Activated naive CD4-positive, alpha-beta T cell treated with anti-CD3 and anti-CD28 coated beads, Interleukin-2, amount 10 ng/mL, durations not matched to agents 7 days and 5 days (primary cell): ENCODE data around the gene KRTAP12-3.
"Not testable (repeated sequence)": the region's sequence is repeated elsewhere in the genome, so short reads cannot be mapped to it uniquely, and the experiment has no call there.

ENCODE experiments used
- CTCF ChIA-PET: fragments of 350-600 bp; sonication (Branson Sonifier 250); formaldehyde crosslinking; loops from one replicate; lab custom pipeline; 2021; ENCODE audit warnings: antibody characterized with exemption; lab: Charles Lee
- DNase-seq: peaks from one replicate; pipeline ENCODE4 v3.0.0-alpha.2; 2020
- H3K27ac Mint-ChIP-seq: one replicate; pipeline ENCODE4 v1.8.0; 2021; ENCODE audit warnings: mild to moderate bottlenecking, moderate library complexity, mixed read lengths
- H3K27me3 Mint-ChIP-seq: one replicate; pipeline ENCODE4 v1.8.0; 2021; ENCODE audit warnings: mild to moderate bottlenecking, mixed read lengths
- H3K36me3 Mint-ChIP-seq: one replicate; pipeline ENCODE4 v1.8.0; 2021; ENCODE audit warnings: mixed read lengths
- H3K4me1 Mint-ChIP-seq: one replicate; pipeline ENCODE4 v1.8.0; 2021; ENCODE audit warnings: mixed read lengths
- H3K4me3 Mint-ChIP-seq: one replicate; pipeline ENCODE4 v1.8.0; 2021; ENCODE audit warnings: mild to moderate bottlenecking, moderate library complexity, mixed read lengths
- H3K9me3 Mint-ChIP-seq: one replicate; pipeline ENCODE4 v1.8.0; 2021; ENCODE audit warnings: mixed read lengths

Gene KRTAP12-3, protein sequence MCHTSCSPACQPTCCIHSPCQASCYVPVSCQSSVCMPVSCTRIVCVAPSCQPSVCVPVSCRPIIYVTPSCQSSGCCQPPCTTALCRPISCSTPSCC

DNA sequence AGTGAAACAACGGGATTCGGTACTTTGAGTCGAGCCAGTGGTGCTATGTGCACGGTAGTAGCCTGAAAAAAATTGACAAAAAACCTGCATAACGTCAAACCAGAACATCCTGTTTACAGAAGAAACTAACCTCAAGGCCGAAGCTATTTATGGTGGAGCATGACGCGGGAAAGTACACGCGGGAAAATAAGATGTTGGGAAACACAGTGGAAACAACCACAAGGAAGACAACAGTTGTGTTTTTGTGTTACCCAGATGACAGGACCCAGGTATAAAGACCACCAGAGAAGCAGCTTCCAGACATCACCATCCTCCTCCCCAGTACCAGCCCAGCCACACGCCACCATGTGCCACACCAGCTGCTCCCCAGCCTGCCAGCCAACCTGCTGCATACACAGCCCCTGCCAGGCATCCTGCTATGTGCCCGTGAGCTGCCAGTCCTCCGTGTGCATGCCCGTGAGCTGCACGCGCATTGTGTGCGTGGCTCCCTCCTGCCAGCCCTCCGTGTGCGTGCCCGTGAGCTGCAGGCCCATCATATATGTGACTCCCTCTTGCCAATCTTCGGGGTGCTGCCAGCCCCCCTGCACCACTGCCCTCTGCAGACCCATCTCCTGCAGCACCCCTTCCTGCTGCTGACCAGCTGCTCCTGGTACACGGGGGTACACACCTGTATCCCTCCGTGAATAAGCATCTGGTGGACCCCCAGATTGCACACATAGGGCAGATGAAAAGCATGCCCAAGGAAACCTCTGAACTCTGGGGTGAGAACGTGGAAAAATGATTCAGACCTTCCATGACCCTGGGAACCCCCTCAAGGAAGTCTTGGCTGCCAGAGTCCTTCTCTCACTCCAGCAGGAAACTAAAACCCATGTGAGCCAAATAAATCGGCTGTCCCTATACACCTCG is at the start of gene KRTAP12-3:
KRTAP12-3 (plus strand) TSS at position 298 of the 906 bp plus-strand sequence; CDS start at position 346, 48 bp downstream.
- Mint-ChIP-seq H3K4me3 (peak within 1 kb of the TSS; percentile 36), H3K36me3 (peaks cover 70% of the 10 kb centered on the region), H3K27ac (peak within 1 kb of the TSS; percentile 97), H3K4me1 (peaks cover 65% of the 10 kb centered on the region), H3K9me3 (peaks cover 70% of the 10 kb centered on the region), H3K27me3 (peaks cover 6% of the 10 kb centered on the region)
- peak; percentile 68 for DNase-seq
- CTCF ChIA-PET = interaction anchor here (0.6 to 1.6 kb wide), 2 partner anchors 11 to 39 kb away, joined by 3 to 4 read pairs; partner anchors contain the start of gene KRTAP10-11

DNA sequence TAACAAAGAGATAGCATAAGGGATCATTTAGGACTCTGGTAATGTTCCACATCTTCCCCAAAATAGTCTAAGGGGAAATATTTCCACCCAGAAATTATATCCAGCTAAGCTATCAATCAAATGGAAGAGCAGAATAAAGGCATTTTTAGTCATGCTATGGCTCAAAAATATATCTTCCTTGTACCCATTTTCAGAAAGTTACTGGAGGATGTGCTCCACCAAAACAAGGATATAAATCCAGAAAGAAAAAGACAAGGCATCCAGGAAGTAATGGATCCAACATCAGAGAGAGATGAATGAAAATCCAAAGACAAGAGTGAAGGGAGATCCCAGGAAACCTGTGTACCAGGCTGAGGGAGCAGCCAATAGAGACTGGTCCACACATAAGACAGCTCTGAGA is 48.5 kb upstream of the KRTAP12-3 start:
- CTCF ChIA-PET = no interaction called here

DNA sequence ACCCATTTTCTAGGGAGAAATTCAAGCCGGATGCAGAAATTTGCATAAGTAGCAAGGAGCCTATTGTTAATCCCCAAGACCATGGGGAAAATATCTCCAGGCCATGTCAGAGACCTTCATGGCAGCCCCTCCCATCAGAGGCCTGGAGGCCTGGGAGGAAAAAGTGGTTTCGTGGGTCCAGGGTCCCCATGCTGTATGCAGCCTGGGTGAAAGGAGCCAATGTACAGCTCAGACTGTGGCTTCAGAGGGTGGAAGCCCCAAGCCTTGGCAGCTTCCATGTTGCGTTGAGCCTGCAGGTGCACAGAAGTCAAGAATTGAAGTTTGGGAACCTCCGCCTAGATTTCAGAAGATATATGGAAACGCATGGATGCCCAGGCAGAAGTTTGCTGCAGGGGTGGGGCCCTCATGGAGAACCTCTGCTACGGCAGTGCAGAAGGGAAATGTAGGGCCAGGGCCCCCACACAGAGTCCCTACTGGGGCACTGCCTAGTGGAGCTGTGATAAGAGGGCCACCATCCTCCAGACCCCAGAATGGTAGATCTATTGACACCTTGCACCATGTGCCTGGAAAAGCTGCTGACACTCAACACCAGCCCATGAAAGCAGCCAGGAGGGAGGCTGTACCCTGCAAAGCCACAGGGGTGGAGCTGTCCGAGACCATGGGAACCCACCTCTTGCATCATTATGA is 47.4 kb upstream of the KRTAP12-3 start:
- DNase-seq, H3K4me1 Mint-ChIP-seq, H3K27ac Mint-ChIP-seq, H3K4me3 Mint-ChIP-seq, H3K36me3 Mint-ChIP-seq: not testable (repeated sequence)
- CTCF ChIA-PET = interaction anchor here (0.6 kb wide), 1 partner anchor 92 kb away, joined by 3 read pairs; no protein-coding TSS in a partner anchor
- peaks cover 44% of the 10 kb centered on the region for H3K9me3 Mint-ChIP-seq
- peaks cover 21% of the 10 kb centered on the region for H3K27me3 Mint-ChIP-seq

More for the DNA sequence above, 48.5 kb upstream of the KRTAP12-3 start:
- no peak overlapping the region for H3K4me3 Mint-ChIP-seq
- no peak overlapping the region for H3K27ac Mint-ChIP-seq
- H3K4me1 Mint-ChIP-seq = no peaks in the 10 kb centered on the region
- H3K9me3 Mint-ChIP-seq = peaks cover 42% of the 10 kb centered on the region
- peaks cover 25% of the 10 kb centered on the region for H3K27me3 Mint-ChIP-seq
- DNase-seq = no peak
- peaks cover 9% of the 10 kb centered on the region for H3K36me3 Mint-ChIP-seq

DNA sequence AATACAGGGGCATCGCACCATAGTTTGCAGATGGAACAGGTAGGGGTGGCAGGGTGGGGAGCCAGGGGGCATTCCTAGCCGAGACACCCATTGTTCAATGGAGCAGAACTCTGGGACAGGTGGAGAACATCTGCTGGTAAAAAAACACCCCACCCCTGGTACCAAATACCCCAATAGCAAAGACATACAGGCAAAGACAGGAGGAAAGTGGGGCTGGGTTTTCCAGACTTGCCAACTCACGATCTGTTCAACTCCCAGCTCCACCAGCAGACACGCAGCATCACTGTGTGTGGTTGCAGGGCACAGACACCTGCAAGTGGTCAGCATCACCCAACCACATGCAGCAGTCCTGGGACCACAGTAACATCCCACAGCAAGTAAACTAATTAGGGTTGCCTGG is 46.2 kb upstream of the KRTAP12-3 start:
- peaks cover 9% of the 10 kb centered on the region for H3K4me1 Mint-ChIP-seq
- H3K27ac Mint-ChIP-seq = no peak overlapping the region
- DNase-seq = no peak
- CTCF ChIA-PET = no interaction called here
- H3K4me3 Mint-ChIP-seq = no peak overlapping the region
- H3K27me3 Mint-ChIP-seq = peaks cover 22% of the 10 kb centered on the region
- peaks cover 39% of the 10 kb centered on the region for H3K9me3 Mint-ChIP-seq
- peaks cover 9% of the 10 kb centered on the region for H3K36me3 Mint-ChIP-seq

DNA sequence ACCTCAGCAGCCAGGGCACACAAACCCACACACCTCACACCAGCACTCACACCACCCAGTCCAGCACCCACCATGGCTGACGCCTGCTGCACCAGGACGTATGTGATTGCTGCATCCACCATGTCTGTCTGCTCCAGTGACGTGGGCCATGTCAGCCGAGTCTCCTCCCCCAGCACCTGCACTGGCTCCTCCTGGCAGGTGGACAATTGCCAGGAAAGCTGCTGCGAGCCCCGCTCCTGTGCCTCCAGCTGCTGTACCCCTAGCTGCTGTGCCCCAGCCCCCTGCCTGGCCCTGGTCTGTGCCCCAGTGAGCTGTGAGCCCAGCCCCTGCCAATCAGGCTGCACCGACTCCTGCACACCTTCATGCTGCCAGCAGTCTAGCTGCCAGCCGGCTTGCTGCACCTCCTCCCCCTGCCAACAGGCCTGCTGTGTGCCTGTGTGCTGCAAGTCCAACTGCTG is 45.7 kb upstream of the KRTAP12-3 start, which contains the start of gene KRTAP10-8:
KRTAP10-8 (plus strand) TSS at position 51 of the 458 bp plus-strand sequence; CDS start at position 73, 22 bp downstream.
- H3K4me3 Mint-ChIP-seq = no peak within 1 kb of the TSS
- H3K27me3 Mint-ChIP-seq = peaks cover 18% of the 10 kb centered on the region
- H3K27ac Mint-ChIP-seq = no peak within 1 kb of the TSS
- no peak for DNase-seq
- CTCF ChIA-PET = interaction anchor here (0.8 kb wide), 1 partner anchor 128 kb away, joined by 3 read pairs; no protein-coding TSS in a partner anchor
- H3K4me1 Mint-ChIP-seq = peaks cover 11% of the 10 kb centered on the region
- H3K36me3 Mint-ChIP-seq = peaks cover 9% of the 10 kb centered on the region
- peaks cover 38% of the 10 kb centered on the region for H3K9me3 Mint-ChIP-seq

DNA sequence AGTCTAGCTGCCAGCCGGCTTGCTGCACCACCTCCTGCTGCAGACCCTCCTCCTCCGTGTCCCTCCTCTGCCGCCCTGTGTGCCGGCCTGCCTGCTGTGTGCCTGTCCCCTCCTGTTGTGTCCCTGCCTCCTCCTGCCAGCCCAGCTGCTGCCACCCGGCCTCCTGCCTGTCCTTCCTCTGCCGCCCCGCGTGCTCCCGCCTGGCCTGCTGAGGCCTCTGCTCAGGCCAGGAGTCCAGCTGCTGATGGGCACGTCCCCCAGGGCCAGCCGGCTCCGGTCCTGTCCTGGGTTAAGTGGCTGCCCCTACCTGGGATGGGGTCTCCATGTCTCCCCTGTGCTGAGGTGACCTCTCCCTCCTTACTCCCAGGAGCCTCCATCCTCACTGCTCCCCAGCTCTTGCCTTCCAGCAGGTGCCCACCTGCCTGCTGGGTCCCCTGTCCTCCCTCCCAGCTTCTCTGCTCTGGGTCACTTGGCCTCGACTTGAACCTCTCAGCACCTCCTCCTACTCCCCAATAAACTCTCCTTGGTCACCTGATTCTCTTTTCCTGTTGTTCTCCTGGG is 45.0 kb upstream of the KRTAP12-3 start:
- peaks cover 9% of the 10 kb centered on the region for H3K36me3 Mint-ChIP-seq
- H3K27me3 Mint-ChIP-seq = peaks cover 17% of the 10 kb centered on the region
- H3K4me3 Mint-ChIP-seq = no peak overlapping the region
- H3K4me1 Mint-ChIP-seq = peaks cover 17% of the 10 kb centered on the region
- CTCF ChIA-PET = interaction anchor here (0.8 kb wide), 1 partner anchor 127 kb away, joined by 3 read pairs; no protein-coding TSS in a partner anchor
- no peak for DNase-seq
- H3K9me3 Mint-ChIP-seq = peaks cover 38% of the 10 kb centered on the region
- no peak overlapping the region for H3K27ac Mint-ChIP-seq

DNA sequence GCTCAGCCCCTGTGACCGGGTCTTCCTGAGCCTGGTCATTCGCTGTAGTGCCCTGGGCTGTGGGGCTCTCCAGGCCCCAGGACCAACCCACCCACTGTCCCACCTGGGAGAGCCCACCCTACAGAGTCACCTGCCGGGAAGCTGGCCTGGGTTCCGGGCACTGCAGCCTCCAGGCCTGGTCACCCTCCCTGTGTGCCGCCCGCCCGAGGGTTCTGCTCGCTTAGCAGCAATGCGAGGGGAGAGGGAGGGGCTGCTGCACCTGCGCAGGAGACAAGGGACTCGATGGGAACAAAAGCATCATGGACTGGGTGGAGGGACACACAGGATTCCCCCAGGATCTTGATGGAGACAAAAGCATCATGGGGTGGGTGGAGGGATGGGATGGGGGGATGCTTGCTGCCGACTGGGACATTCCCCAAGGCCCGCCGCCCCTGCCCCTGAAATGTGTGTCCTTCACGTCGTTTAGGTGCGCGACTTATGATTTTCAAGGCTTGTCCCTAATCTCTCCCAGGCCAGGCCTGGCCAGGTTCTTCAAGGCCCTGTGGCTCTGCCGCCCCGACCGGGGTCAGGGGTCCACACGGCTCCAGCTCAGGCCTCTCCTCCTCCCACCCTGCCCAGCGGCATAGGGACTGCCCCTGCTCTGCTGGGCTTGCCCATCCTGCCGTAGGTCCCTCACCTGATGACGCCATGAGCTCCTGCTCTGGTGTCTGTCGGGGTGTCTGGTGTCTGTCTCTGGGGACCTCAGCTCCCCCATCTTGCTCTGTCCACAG is 44.2 kb upstream of the KRTAP12-3 start:
- H3K36me3 Mint-ChIP-seq = peaks cover 13% of the 10 kb centered on the region
- H3K4me3 Mint-ChIP-seq = no peak overlapping the region
- H3K27ac Mint-ChIP-seq = no peak overlapping the region
- peaks cover 17% of the 10 kb centered on the region for H3K27me3 Mint-ChIP-seq
- CTCF ChIA-PET = no interaction called here
- H3K9me3 Mint-ChIP-seq = peaks cover 41% of the 10 kb centered on the region
- DNase-seq = no peak
- H3K4me1 Mint-ChIP-seq = peaks cover 25% of the 10 kb centered on the region

DNA sequence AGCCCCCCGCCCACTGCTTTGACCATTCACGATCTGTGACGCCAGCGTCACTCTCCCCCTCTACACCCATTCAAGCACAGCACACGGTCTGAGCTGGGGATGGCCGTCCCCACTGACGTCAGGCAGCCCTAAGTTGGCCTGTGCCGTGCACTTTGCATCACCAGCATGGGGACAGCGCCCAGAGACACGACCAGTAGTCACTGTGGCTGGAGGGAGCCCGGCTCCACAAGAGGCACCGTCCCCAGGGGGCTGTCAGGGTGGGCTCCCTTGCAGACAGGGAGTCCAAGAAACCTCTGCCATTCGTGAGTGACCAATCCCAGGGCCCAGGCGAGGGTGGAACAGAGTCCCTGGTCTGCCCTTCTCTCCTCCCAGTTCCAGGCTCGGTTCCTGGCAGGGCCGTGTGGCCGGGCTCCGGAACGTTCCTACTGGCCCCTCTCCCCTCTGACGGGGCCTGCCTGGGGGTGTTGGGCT is 43.5 kb upstream of the KRTAP12-3 start:
- H3K27me3 Mint-ChIP-seq = peaks cover 17% of the 10 kb centered on the region

DNA sequence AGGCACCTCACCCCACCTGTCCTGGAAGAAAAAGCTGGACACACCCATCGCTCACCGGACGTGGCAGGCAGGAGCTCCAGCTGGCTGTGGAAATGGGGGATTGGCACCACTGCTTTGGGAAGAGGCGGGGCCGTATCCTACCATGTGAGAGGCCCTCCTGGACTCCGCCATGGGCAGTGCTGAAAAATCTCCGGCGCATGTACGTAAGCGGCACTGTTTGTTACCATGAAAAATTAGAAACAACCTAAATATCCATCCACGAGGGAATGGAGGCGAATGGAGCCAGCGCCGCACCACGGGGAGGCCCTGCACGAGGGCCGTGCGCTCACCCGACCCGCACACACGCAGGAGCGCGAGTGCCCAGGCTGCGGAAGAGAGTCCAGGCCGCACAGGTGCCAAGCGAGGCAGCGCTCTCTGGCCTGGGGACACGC is 42.8 kb upstream of the KRTAP12-3 start:
- Mint-ChIP-seq H3K27ac (no peak overlapping the region), H3K4me1 (peaks cover 39% of the 10 kb centered on the region), H3K27me3 (peaks cover 17% of the 10 kb centered on the region), H3K4me3 (no peak overlapping the region), H3K9me3 (peaks cover 45% of the 10 kb centered on the region), H3K36me3 (peaks cover 24% of the 10 kb centered on the region)
- DNase-seq = no peak
- CTCF ChIA-PET = no interaction called here

More for the DNA sequence above, 43.5 kb upstream of the KRTAP12-3 start:
- Mint-ChIP-seq H3K27ac (no peak overlapping the region), H3K36me3 (peaks cover 19% of the 10 kb centered on the region), H3K4me1 (peaks cover 31% of the 10 kb centered on the region), H3K9me3 (peaks cover 45% of the 10 kb centered on the region), H3K4me3 (no peak overlapping the region)
- CTCF ChIA-PET = no interaction called here
- DNase-seq = no peak

DNA sequence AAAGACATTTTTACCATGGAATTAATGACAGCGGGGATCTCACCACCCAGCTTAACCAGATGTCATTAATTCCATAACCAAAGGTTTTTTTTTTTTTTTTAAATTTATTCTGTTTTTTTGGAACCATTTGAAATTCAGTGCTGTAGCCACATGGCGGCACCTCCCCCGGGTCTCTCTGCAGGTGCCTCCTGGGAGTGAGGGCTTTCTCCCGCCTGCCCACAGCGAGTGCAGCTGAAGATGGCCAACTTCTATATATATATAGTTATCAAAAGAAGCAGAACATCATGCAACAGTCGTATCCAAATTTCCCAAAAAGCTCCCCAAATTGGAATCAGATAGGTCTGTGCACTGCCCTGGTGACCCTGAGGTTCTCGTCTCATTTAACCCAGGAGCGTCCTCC is 42.3 kb upstream of the KRTAP12-3 start:
- Mint-ChIP-seq H3K36me3 (peaks cover 27% of the 10 kb centered on the region), H3K9me3 (peaks cover 44% of the 10 kb centered on the region), H3K27ac (no peak overlapping the region), H3K27me3 (peaks cover 14% of the 10 kb centered on the region), H3K4me3 (no peak overlapping the region), H3K4me1 (peaks cover 41% of the 10 kb centered on the region)
- DNase-seq = no peak
- CTCF ChIA-PET = no interaction called here

DNA sequence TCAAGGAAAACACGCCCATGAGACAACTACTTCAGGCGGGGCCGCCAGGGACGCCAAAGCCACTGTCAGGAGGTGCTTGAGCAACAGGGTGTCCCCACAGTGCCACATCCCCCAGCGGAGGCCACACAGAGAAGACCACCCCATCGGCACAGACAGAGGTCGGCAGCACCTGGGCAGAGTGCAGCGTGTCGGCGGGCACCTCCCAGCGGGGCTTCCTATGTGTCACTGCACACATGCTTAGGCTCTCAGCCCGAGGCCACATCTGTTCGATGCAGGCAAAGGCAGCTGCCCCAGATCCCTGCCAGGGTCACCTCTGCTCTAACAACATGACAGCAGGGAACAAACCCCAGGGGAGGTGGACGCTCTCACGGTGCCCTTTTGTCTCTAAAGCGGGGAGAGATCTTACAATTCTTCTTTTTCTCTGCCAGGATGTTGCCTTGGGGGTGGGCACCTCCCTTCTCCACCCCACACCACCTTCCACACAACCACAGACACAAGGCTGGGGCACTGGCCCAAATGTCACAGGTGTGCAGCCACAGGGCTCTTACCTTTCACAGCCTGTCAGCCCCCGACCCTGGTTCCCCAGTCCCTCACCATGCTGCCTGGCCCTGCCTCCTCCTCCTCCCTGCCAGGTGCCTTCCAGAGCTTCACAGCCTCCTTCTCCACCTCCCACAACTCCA is 41.7 kb upstream of the KRTAP12-3 start:
- CTCF ChIA-PET = no interaction called here
- no peak overlapping the region for H3K27ac Mint-ChIP-seq
- H3K4me3 Mint-ChIP-seq = no peak overlapping the region
- H3K4me1 Mint-ChIP-seq = peaks cover 41% of the 10 kb centered on the region
- H3K27me3 Mint-ChIP-seq = peaks cover 11% of the 10 kb centered on the region
- peaks cover 44% of the 10 kb centered on the region for H3K9me3 Mint-ChIP-seq
- DNase-seq = no peak
- peaks cover 31% of the 10 kb centered on the region for H3K36me3 Mint-ChIP-seq

DNA sequence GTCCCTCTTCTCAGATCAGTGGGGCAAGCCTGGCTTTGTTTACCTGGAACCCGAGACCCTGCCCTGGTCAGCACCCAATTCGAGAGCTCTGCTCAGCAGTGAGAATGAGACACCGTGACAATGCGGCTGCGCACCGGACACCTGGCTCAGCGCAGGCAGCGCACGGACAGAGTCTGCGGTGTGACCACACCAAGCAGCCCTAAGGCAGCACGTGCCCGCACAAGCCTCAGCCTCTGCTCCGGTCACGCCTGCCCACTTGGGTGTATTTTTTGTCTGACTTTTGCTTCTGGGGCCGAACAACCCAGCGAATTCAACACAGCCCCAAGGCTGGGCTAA is 41.2 kb upstream of the KRTAP12-3 start:
- Mint-ChIP-seq H3K36me3 (peaks cover 26% of the 10 kb centered on the region), H3K4me3 (no peak overlapping the region), H3K4me1 (peaks cover 41% of the 10 kb centered on the region), H3K27me3 (peaks cover 11% of the 10 kb centered on the region), H3K9me3 (peaks cover 38% of the 10 kb centered on the region), H3K27ac (no peak overlapping the region)
- no peak for DNase-seq
- CTCF ChIA-PET = no interaction called here

DNA sequence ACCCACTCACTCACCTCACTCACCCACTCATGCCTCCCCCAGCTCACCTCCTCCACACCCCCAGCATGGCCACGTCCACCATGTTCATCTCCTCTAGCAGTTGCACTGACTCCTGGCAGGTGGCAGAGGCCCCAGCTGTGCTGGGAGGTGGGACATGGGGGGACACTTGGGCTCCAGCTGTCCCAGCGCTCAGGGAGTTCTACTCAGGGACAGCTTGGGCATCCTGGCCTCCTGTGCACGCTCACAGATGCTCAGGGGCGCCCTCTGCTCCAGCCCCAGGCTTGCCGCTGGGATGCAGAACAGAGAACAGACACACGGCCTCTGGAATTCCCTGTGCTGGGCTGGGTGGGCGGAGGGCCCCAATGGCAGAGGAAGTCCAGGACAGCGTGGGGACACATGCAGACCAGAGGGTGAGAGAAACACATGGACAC is 40.6 kb upstream of the KRTAP12-3 start:
- H3K4me3 Mint-ChIP-seq = no peak overlapping the region
- no peak for DNase-seq
- CTCF ChIA-PET = no interaction called here
- no peak overlapping the region for H3K27ac Mint-ChIP-seq
- H3K4me1 Mint-ChIP-seq = peaks cover 41% of the 10 kb centered on the region
- peaks cover 29% of the 10 kb centered on the region for H3K36me3 Mint-ChIP-seq
- peaks cover 38% of the 10 kb centered on the region for H3K9me3 Mint-ChIP-seq
- H3K27me3 Mint-ChIP-seq = peaks cover 11% of the 10 kb centered on the region
